ENCODE measurements around the gene KCNQ2.

- no peak for TF ChIP-seq CTCF (IDR thresholded peaks at IDR 0.05)
- no peak for TF ChIP-seq EP300 (IDR thresholded peaks at IDR 0.05)
- no peak for TF ChIP-seq POLR2A (IDR thresholded peaks at IDR 0.05)
Observed at GRCh38 chr20:63351326-63351700, 121.1 kb downstream of the KCNQ2 start.

All from ovary (tissue), 3 donors.